ENCODE data around the gene SAMSN1. TPM values are rescaled to one million over a fixed set of nuclear protein-coding genes. Genes with fewer than 3 reads are reported as not detected.

Gene SAMSN1
- total and polyA plus RNA-seq, 2 experiments from 2014 or later: 3.2 to 5.4 TPM

DNA sequence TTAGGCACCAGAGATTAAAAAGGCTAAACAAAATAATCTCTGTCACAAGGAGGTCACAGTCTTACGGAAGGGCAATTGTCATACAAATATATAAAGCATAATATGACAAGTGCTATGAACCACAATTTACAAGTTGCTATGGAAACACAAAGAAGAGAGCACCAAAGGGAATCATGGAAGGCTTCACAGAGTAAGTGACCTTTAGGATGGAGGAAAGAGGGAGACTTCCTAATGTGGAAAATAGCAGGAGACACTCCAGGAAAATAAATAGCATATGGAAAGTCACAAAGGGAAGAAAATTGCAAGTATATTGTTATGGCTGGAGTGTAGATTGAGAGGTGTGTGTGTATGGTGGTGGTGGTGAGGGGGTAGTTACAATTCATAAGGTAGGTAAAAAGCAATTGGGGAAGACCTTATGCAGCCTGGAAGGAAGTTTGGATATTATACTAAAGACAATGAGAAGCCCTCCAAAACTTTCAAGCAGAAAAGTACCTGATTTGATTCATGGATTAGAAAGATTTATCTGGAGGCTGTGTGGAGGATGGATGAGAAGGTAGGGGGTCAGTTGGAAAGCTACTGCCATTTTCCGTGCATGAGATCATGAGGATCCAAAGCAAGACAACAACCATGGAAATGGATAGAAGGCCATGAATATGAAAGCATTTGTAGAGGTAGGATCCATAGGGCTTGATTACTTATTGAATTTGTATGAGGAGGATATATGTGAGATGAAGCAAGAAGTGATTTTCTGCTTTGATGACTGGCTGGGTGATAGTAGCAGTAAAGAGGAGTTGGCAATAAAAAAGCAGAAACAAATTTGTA lies 61.7 kb downstream of the SAMSN1 start:
- Histone ChIP-seq H3F3A (replicated peaks; ENCODE audit: low read depth) (no peaks in the 10 kb centered on the region), H3K4me2 (no peak overlapping the region), H3K36me3 (ENCODE audit: insufficient read depth) (no peaks in the 10 kb centered on the region), H3K9me2 (ENCODE audit: insufficient read depth) (no peaks in the 10 kb centered on the region), H2AFZ (peak overlapping the region; percentile 53; the same call in 1 of the 2 replicates), H3K79me2 (replicated peaks; ENCODE audit: insufficient read depth) (no peaks in the 10 kb centered on the region), H3K27me3 (ENCODE audit: insufficient read depth) (no peaks in the 10 kb centered on the region), H3K27ac (ENCODE audit: low read depth) (no peak overlapping the region), H3K4me1 (ENCODE audit: insufficient read depth) (no peaks in the 10 kb centered on the region), H3K4me3 (no peak overlapping the region), H4K20me1 (replicated peaks; ENCODE audit: insufficient read depth) (no peaks in the 10 kb centered on the region)
- Mint-ChIP-seq H3K27me3 (ENCODE audit: insufficient read depth, low read depth, poor library complexity) (no peaks in the 10 kb centered on the region), H3K4me3 (no peak overlapping the region), H3K4me1 (no peaks in the 10 kb centered on the region), H3K36me3 (ENCODE audit: low read depth) (no peaks in the 10 kb centered on the region), H3K9me3 (no peaks in the 10 kb centered on the region), H3K27ac (no peak overlapping the region)
- ATAC-seq (no peak), DNase-seq (ENCODE audit: low spot score) (no peak)
- TF ChIP-seq CREB1 (CRISPR knock-in tag; IDR thresholded peaks at IDR 0.05; ENCODE audit: low read depth) (no peak), ZNF331 (CRISPR knock-in tag; IDR thresholded peaks at IDR 0.05; ENCODE audit: low read depth) (no peak), NANOG (IDR thresholded peaks at IDR 0.05; ENCODE audit: borderline replicate concordance) (no peak), EZH2 (IDR thresholded peaks at IDR 0.05; ENCODE audit: low read depth, unreplicated experiment) (no peak), ZNF114 (CRISPR knock-in tag; IDR thresholded peaks at IDR 0.05) (no peak), STAT1 (IDR thresholded peaks at IDR 0.05; ENCODE audit: unreplicated experiment) (no peak), JUNB (IDR thresholded peaks at IDR 0.05; ENCODE audit: unreplicated experiment) (no peak), EZH2phosphoT487 (IDR thresholded peaks at IDR 0.05; ENCODE audit: unreplicated experiment) (no peak), POLR2AphosphoS5 (IDR thresholded peaks at IDR 0.05; ENCODE audit: low read depth) (no peak)
- TF ChIP-seq, protein P1, sequence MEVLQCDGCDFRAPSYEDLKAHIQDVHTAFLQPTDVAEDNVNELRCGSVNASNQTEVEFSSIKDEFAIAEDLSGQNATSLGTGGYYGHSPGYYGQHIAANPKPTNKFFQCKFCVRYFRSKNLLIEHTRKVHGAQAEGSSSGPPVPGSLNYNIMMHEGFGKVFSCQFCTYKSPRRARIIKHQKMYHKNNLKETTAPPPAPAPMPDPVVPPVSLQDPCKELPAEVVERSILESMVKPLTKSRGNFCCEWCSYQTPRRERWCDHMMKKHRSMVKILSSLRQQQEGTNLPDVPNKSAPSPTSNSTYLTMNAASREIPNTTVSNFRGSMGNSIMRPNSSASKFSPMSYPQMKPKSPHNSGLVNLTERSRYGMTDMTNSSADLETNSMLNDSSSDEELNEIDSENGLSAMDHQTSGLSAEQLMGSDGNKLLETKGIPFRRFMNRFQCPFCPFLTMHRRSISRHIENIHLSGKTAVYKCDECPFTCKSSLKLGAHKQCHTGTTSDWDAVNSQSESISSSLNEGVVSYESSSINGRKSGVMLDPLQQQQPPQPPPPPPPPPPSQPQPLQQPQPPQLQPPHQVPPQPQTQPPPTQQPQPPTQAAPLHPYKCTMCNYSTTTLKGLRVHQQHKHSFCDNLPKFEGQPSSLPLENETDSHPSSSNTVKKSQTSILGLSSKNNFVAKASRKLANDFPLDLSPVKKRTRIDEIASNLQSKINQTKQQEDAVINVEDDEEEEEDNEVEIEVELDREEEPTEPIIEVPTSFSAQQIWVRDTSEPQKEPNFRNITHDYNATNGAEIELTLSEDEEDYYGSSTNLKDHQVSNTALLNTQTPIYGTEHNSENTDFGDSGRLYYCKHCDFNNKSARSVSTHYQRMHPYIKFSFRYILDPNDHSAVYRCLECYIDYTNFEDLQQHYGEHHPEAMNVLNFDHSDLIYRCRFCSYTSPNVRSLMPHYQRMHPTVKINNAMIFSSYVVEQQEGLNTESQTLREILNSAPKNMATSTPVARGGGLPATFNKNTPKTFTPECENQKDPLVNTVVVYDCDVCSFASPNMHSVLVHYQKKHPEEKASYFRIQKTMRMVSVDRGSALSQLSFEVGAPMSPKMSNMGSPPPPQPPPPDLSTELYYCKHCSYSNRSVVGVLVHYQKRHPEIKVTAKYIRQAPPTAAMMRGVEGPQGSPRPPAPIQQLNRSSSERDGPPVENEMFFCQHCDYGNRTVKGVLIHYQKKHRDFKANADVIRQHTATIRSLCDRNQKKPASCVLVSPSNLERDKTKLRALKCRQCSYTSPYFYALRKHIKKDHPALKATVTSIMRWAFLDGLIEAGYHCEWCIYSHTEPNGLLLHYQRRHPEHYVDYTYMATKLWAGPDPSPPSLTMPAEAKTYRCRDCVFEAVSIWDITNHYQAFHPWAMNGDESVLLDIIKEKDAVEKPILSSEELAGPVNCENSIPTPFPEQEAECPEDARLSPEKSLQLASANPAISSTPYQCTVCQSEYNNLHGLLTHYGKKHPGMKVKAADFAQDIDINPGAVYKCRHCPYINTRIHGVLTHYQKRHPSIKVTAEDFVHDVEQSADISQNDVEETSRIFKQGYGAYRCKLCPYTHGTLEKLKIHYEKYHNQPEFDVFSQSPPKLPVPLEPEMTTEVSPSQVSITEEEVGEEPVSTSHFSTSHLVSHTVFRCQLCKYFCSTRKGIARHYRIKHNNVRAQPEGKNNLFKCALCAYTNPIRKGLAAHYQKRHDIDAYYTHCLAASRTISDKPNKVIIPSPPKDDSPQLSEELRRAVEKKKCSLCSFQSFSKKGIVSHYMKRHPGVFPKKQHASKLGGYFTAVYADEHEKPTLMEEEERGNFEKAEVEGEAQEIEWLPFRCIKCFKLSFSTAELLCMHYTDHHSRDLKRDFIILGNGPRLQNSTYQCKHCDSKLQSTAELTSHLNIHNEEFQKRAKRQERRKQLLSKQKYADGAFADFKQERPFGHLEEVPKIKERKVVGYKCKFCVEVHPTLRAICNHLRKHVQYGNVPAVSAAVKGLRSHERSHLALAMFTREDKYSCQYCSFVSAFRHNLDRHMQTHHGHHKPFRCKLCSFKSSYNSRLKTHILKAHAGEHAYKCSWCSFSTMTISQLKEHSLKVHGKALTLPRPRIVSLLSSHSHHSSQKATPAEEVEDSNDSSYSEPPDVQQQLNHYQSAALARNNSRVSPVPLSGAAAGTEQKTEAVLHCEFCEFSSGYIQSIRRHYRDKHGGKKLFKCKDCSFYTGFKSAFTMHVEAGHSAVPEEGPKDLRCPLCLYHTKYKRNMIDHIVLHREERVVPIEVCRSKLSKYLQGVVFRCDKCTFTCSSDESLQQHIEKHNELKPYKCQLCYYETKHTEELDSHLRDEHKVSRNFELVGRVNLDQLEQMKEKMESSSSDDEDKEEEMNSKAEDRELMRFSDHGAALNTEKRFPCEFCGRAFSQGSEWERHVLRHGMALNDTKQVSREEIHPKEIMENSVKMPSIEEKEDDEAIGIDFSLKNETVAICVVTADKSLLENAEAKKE (CRISPR knock-in tag; IDR thresholded peaks at IDR 0.05): no peak
- TF ChIP-seq, protein P2, sequence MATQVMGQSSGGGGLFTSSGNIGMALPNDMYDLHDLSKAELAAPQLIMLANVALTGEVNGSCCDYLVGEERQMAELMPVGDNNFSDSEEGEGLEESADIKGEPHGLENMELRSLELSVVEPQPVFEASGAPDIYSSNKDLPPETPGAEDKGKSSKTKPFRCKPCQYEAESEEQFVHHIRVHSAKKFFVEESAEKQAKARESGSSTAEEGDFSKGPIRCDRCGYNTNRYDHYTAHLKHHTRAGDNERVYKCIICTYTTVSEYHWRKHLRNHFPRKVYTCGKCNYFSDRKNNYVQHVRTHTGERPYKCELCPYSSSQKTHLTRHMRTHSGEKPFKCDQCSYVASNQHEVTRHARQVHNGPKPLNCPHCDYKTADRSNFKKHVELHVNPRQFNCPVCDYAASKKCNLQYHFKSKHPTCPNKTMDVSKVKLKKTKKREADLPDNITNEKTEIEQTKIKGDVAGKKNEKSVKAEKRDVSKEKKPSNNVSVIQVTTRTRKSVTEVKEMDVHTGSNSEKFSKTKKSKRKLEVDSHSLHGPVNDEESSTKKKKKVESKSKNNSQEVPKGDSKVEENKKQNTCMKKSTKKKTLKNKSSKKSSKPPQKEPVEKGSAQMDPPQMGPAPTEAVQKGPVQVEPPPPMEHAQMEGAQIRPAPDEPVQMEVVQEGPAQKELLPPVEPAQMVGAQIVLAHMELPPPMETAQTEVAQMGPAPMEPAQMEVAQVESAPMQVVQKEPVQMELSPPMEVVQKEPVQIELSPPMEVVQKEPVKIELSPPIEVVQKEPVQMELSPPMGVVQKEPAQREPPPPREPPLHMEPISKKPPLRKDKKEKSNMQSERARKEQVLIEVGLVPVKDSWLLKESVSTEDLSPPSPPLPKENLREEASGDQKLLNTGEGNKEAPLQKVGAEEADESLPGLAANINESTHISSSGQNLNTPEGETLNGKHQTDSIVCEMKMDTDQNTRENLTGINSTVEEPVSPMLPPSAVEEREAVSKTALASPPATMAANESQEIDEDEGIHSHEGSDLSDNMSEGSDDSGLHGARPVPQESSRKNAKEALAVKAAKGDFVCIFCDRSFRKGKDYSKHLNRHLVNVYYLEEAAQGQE (IDR thresholded peaks at IDR 0.05; ENCODE audit: unreplicated experiment): no peak
- TF ChIP-seq, protein P3, sequence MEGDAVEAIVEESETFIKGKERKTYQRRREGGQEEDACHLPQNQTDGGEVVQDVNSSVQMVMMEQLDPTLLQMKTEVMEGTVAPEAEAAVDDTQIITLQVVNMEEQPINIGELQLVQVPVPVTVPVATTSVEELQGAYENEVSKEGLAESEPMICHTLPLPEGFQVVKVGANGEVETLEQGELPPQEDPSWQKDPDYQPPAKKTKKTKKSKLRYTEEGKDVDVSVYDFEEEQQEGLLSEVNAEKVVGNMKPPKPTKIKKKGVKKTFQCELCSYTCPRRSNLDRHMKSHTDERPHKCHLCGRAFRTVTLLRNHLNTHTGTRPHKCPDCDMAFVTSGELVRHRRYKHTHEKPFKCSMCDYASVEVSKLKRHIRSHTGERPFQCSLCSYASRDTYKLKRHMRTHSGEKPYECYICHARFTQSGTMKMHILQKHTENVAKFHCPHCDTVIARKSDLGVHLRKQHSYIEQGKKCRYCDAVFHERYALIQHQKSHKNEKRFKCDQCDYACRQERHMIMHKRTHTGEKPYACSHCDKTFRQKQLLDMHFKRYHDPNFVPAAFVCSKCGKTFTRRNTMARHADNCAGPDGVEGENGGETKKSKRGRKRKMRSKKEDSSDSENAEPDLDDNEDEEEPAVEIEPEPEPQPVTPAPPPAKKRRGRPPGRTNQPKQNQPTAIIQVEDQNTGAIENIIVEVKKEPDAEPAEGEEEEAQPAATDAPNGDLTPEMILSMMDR (conservative IDR thresholded peaks at IDR 0.05; ENCODE audit: low read depth in 2 of 2): no peak
- TF ChIP-seq, protein P4, sequence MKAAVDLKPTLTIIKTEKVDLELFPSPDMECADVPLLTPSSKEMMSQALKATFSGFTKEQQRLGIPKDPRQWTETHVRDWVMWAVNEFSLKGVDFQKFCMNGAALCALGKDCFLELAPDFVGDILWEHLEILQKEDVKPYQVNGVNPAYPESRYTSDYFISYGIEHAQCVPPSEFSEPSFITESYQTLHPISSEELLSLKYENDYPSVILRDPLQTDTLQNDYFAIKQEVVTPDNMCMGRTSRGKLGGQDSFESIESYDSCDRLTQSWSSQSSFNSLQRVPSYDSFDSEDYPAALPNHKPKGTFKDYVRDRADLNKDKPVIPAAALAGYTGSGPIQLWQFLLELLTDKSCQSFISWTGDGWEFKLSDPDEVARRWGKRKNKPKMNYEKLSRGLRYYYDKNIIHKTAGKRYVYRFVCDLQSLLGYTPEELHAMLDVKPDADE (IDR thresholded peaks at IDR 0.05): no peak
